Prostate gland (tissue), 2 donors: ENCODE data around the gene SLC50A1.

Experiments used
- POLR2A ChIP-seq: fragments of 450-650 bp; IDR thresholded peaks from one replicate; pipeline ENCODE4 v1.6.1; 2016; ENCODE audit warnings: antibody characterized with exemption, mild to moderate bottlenecking
- TF ChIP-seq, protein P1 (sequence below), 4 experiments: fragments of 200-600 bp in 2 of 4; fragments of 450-650 bp in 2 of 4; sonication (generic) in 2 of 4; IDR thresholded peaks; 1 replicate in 3 of 4; 2 replicates in 1 of 4; pipeline ENCODE4 v1.5.1; 2016 to 2019; ENCODE audit warnings: antibody characterized with exemption in 4 of 4, mild to moderate bottlenecking in 2 of 4, moderate library complexity in 2 of 4

DNA sequence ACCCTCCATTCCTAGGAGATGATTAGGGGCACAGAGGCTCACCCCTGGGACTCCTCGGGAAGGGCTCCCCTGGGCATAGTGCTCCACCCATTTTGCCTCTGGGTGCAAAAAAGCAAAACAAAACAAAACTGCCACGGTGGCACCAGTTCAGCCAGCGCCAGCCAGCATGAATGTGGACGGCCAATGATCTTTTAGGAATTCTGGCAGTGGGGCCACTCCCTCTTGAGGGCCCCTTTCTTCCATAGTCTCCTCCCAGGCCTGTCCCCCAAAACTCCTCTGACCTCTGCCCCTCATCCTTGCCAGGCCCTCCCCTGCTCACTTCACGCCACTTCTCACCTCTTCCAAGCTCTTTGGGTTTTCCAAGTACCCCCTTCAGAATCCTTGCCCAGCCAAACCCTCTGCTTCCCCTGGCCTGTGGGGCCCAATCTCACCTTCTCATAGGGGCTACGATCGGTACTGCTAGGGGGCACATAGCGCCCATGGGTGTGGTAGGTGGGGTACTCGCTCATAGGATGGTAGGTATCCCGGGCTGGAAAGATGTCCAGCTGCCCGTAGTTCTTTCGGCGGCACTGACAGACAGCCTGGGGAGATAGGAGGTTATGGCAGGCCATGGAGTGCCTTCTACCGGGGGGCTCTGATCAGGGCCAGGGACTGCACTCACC is 51.3 kb downstream of the SLC50A1 start:
- TF ChIP-seq, protein P1, sequence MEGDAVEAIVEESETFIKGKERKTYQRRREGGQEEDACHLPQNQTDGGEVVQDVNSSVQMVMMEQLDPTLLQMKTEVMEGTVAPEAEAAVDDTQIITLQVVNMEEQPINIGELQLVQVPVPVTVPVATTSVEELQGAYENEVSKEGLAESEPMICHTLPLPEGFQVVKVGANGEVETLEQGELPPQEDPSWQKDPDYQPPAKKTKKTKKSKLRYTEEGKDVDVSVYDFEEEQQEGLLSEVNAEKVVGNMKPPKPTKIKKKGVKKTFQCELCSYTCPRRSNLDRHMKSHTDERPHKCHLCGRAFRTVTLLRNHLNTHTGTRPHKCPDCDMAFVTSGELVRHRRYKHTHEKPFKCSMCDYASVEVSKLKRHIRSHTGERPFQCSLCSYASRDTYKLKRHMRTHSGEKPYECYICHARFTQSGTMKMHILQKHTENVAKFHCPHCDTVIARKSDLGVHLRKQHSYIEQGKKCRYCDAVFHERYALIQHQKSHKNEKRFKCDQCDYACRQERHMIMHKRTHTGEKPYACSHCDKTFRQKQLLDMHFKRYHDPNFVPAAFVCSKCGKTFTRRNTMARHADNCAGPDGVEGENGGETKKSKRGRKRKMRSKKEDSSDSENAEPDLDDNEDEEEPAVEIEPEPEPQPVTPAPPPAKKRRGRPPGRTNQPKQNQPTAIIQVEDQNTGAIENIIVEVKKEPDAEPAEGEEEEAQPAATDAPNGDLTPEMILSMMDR (IDR thresholded peaks at IDR 0.05) = no peak
- TF ChIP-seq POLR2A = no peak
